Skeletal muscle satellite cell (primary cell): Measurements from ENCODE around the gene ZNF25. TPM values are rescaled to one million over a fixed set of nuclear protein-coding genes. Genes with fewer than 3 reads are reported as not detected.
"Not testable (repeated sequence)": the region's sequence is repeated elsewhere in the genome, so short reads cannot be mapped to it uniquely, and the experiment has no call there.

Experiments
- H3K27me3 ChIP-seq: 2 replicates; pipeline ENCODE4 v1.7.0; 2013; ENCODE audit warnings: low read length; ENCODE audit not compliant: control insufficient read depth, insufficient read depth
- H3K36me3 ChIP-seq: 2 replicates; pipeline ENCODE4 v1.7.0; 2013; ENCODE audit warnings: mild to moderate bottlenecking, control low read depth, low read length; ENCODE audit not compliant: insufficient read depth
- H3K4me1 ChIP-seq: 2 replicates; pipeline ENCODE4 v1.7.0; 2013; ENCODE audit warnings: low read length; ENCODE audit not compliant: control insufficient read depth, insufficient read depth
- H3K4me2 ChIP-seq: 2 replicates; pipeline ENCODE4 v1.7.0; 2013; ENCODE audit warnings: mild to moderate bottlenecking, low read length
- H3K4me3 ChIP-seq: 2 replicates; pipeline ENCODE4 v1.7.0; 2013; ENCODE audit warnings: low read length
- H3K9ac ChIP-seq: 2 replicates; pipeline ENCODE4 v1.7.0; 2013; ENCODE audit warnings: mild to moderate bottlenecking, low read depth, low read length, moderate library complexity
- H3K9me3 ChIP-seq: replicated peaks from 2 replicates; pipeline ENCODE4 v1.7.0; 2013; ENCODE audit warnings: mild to moderate bottlenecking, control low read depth, low read length
- small RNA-seq: library from RNA; depleted of rRNA; stranded (forward); fragments of <200 nt; gene quantifications from one replicate; pipeline ENCODE3, GENCODE V24; 2012

ZNF25 gene

DNA sequence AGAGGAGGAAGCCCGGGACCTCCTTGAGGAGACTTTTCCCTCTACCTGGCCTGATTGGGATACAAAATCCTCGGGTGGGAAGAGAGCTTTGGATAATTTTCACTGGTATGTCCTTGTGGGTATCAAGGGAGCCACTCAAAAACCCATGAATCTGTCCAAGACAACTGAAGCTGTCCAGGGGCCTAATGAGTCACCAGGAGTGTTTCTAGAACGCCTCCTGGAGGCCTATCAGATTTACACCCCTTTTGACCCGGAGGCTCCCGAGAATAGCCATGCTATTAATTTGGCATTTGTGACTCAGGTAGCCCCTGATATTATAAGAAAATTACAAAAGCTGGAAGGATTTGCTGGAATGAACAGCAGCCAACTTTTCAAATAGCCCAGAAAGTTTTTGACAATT is 38.6 kb downstream of the ZNF25 start:
- no peak overlapping the region for H3K4me2 ChIP-seq
- H3K4me1 ChIP-seq, result no peaks in the 10 kb centered on the region
- H3K36me3 ChIP-seq, result no peaks in the 10 kb centered on the region
- no peaks in the 10 kb centered on the region for H3K27me3 ChIP-seq
- H3K9ac ChIP-seq, result no peak overlapping the region
- H3K4me3 ChIP-seq, result no peak overlapping the region
- H3K9me3 ChIP-seq, result no peaks in the 10 kb centered on the region

DNA sequence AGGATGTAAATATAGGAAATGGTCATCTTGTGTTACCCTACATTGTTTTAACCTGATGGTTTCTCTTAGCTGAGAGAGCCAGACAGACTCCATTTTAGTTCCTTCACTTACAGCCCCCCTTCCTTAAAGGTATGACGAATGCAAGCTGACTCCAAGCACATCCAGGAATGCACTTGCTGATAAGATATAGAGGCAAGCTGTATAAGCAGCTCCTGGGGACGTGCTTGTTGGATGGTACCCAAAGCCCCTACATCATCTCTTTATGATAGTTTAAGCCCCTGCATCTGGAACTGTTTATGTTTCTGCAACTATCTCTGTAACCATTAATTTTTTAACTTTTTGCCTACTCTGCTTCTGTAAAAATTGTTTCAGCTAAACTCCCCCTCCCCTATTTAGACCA is 41.7 kb downstream of the ZNF25 start:
- Histone ChIP-seq H3K36me3 (no peaks in the 10 kb centered on the region), H3K9me3 (no peaks in the 10 kb centered on the region), H3K9ac (no peak overlapping the region), H3K4me2 (no peak overlapping the region), H3K4me3 (no peak overlapping the region), H3K27me3 (no peaks in the 10 kb centered on the region), H3K4me1 (no peaks in the 10 kb centered on the region)

DNA sequence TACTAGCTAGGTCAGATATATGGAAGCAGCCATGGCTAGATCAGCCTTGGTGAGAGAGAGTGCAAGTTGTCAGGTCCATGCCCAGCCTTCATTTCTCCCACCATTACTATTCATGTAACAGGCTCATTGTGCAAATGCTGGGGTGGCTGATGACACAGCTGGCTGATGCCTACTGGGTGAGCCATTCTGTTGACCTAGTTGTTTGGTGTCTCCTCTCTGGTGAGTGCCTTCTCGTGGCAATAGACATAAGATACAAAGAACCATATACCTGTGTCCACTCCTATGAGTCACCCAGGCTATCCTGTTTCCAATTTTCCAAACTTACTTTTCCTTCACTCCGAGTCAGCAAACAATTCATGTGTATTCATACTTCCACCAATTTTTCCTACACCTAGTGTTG is 46.0 kb downstream of the ZNF25 start:
- no peaks in the 10 kb centered on the region for H3K36me3 ChIP-seq
- no peaks in the 10 kb centered on the region for H3K27me3 ChIP-seq

DNA sequence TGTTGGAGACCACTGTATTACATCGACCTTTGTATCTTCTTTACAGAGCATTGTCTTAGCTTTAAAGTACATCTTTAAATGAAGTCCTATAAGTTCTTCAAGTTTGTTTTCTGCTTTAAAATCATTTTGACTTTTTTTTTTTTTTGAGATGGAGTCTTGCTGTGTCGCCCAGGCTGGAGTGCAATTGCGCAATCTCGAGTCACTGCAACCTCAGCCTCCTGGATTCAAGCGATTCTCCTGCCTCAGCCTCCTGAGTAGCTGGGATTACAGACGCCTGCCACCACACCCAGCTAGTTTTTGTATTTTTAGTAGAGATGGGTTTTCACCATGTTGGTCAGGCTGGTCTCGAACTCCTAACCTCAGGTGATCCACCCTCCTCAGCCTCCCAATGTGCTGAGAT is 68.3 kb downstream of the ZNF25 start:
- not testable (repeated sequence) for H3K27me3 ChIP-seq, H3K9me3 ChIP-seq, H3K4me3 ChIP-seq, H3K36me3 ChIP-seq, H3K4me1 ChIP-seq, H3K9ac ChIP-seq, H3K4me2 ChIP-seq

More for the DNA sequence above, 46.0 kb downstream of the ZNF25 start:
- H3K4me3 ChIP-seq, result no peak overlapping the region
- no peak overlapping the region for H3K9ac ChIP-seq
- no peaks in the 10 kb centered on the region for H3K9me3 ChIP-seq
- H3K4me1 ChIP-seq, result no peaks in the 10 kb centered on the region
- H3K4me2 ChIP-seq, result no peak overlapping the region

DNA sequence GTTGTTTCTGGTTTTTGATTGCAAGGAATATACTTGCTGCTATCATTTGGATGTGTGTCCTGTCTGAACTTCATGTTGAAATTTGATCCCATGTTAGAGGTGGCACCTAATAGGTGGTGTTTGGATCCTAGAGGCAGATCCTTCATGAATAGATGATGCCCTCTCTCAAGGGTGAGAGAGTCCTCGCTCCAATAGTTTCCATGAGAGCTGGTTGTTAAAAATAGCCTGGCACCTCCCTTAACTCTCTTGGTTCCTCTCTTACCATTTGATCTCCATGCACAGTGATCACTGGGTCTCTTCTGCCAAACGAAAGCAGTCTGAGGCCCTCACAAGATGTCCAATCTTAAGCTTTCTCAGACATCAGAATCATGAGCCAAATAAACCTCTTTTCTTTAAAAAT is 70.1 kb downstream of the ZNF25 start:
- H3K4me1 ChIP-seq, result no peaks in the 10 kb centered on the region
- no peaks in the 10 kb centered on the region for H3K27me3 ChIP-seq
- no peak overlapping the region for H3K4me3 ChIP-seq
- H3K9me3 ChIP-seq, result no peaks in the 10 kb centered on the region
- H3K4me2 ChIP-seq, result no peak overlapping the region
- H3K36me3 ChIP-seq, result no peaks in the 10 kb centered on the region
- H3K9ac ChIP-seq, result no peak overlapping the region

Small RNA genes within 50 kb of the gene (small RNA-seq; reads per million reads assigned to genes)
- not detected for gene RF00019
